CD4-positive, alpha-beta T cell treated with Interleukin-17A for 1 hour (primary cell): ENCODE data around the gene THSD8.

Source experiments
- DNase-seq: peaks from one replicate; pipeline ENCODE4 v3.0.0-alpha.2; 2020

The THSD8 gene

GRCh38 chr19:12779162-12779993 lies 22.5 kb upstream of the THSD8 start:
- no peak for DNase-seq

GRCh38 chr19:12782174-12782423 lies 19.8 kb upstream of the THSD8 start:
- DNase-seq = no peak

GRCh38 chr19:12782424-12783290 lies 19.2 kb upstream of the THSD8 start:
- peak; percentile 94 for DNase-seq

GRCh38 chr19:12783291-12783848 lies 18.5 kb upstream of the THSD8 start:
- no peak for DNase-seq

- DNase-seq = peak; percentile 51
These were observed 17.9 kb upstream of the THSD8 start for GRCh38 chr19:12783849-12784393.

- DNase-seq = peak; percentile 50
These were observed 17.4 kb upstream of the THSD8 start for GRCh38 chr19:12784394-12784870.

- DNase-seq = peak; percentile 85
These were observed 16.9 kb upstream of the THSD8 start for GRCh38 chr19:12784871-12785430.

- no peak for DNase-seq
These were observed 16.3 kb upstream of the THSD8 start for GRCh38 chr19:12785431-12786031.

- DNase-seq = peak; percentile 52
These were observed 15.6 kb upstream of the THSD8 start for GRCh38 chr19:12786141-12786870.

GRCh38 chr19:12786952-12787351 lies 14.9 kb upstream of the THSD8 start:
- DNase-seq = no peak

- no peak for DNase-seq
These were observed 14.4 kb upstream of the THSD8 start for GRCh38 chr19:12787458-12787857.

GRCh38 chr19:12788042-12788681 lies 13.7 kb upstream of the THSD8 start:
- DNase-seq = no peak

- peak; percentile 84 for DNase-seq
These were observed 13.2 kb upstream of the THSD8 start for GRCh38 chr19:12788682-12789097.

GRCh38 chr19:12789098-12789903 lies 12.6 kb upstream of the THSD8 start:
- DNase-seq = no peak

GRCh38 chr19:12789904-12790619 lies 11.8 kb upstream of the THSD8 start:
- peak; percentile 97 for DNase-seq

GRCh38 chr19:12790628-12791344 lies 11.1 kb upstream of the THSD8 start:
- no peak for DNase-seq

GRCh38 chr19:12791345-12792050 lies 10.4 kb upstream of the THSD8 start, which contains the start of gene JUNB:
Gene JUNB (plus strand): TSS chr19:12791486. CDS start chr19:12791772, 286 bp downstream.
- peak; percentile 99 for DNase-seq
